ENCODE data around the gene EEF1AKMT3. TPM values are rescaled to one million over a fixed set of nuclear protein-coding genes. Genes with fewer than 3 reads are reported as not detected.

The EEF1AKMT3 gene
- total RNA-seq, 2 donors from 2014 or later: 1.9 to 3.6 TPM

DNA sequence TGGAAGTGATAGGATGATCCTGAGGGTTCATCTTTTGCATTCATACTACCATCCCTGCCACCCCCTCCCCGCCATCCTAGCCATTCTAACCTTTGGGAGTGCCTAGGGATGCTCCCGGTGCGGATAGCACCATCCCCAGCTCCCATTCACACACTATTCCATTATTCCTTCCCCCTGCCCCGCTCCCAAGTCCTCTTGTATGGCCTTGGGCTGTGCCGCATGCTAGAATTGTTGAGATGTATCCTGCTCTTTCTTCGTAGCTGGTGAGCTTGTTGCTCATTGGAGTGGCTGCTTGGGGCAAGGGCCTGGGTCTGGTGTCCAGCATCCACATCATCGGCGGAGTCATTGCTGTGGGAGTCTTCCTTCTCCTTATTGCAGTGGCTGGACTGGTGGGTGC, 26.9 kb upstream of the EEF1AKMT3 start:
- no peak for DNase-seq (ENCODE audit: low spot score)
- Histone ChIP-seq H3K36me3 (peaks cover 40% of the 10 kb centered on the region), H3K4me3 (peak overlapping the region; percentile 90 to 95), H3K27me3 (no peaks in the 10 kb centered on the region), H3K9me3 (no peaks in the 10 kb centered on the region), H3K4me1 (peaks cover 0 to 18% of the 10 kb centered on the region in 2 donors), H3K27ac (peak overlapping the region; percentile 95 to 97)
- TF ChIP-seq, protein P1, sequence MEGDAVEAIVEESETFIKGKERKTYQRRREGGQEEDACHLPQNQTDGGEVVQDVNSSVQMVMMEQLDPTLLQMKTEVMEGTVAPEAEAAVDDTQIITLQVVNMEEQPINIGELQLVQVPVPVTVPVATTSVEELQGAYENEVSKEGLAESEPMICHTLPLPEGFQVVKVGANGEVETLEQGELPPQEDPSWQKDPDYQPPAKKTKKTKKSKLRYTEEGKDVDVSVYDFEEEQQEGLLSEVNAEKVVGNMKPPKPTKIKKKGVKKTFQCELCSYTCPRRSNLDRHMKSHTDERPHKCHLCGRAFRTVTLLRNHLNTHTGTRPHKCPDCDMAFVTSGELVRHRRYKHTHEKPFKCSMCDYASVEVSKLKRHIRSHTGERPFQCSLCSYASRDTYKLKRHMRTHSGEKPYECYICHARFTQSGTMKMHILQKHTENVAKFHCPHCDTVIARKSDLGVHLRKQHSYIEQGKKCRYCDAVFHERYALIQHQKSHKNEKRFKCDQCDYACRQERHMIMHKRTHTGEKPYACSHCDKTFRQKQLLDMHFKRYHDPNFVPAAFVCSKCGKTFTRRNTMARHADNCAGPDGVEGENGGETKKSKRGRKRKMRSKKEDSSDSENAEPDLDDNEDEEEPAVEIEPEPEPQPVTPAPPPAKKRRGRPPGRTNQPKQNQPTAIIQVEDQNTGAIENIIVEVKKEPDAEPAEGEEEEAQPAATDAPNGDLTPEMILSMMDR (IDR thresholded peaks at IDR 0.05): no peak

DNA sequence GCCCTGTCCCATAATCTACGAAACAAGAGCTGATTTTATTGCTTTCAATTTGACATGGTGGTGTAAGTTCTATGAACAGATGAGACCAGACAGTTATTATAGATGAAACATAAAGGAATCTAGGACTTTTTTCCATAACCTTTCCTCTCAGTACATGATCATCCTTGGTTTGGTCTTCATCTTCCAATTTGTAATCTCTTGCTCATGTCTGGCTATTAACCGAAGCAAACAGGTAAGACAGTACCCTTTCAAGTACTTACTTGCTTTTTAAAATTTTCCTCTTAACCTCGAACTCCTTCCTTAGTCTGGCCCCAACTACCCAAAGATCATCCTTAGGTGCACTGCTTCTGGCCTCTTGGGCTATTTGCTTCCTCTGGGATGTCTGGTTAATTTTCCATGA, 26.4 kb upstream of the EEF1AKMT3 start:
- peak overlapping the region in 1 of 2 donors; percentile 95 for H3K27ac ChIP-seq
- peak overlapping the region in 1 of 2 donors; percentile 90 for H3K4me3 ChIP-seq
- TF ChIP-seq, protein P1 (IDR thresholded peaks at IDR 0.05): no peak
- peaks cover 0 to 23% of the 10 kb centered on the region in 2 donors for H3K4me1 ChIP-seq
- peaks cover 40% of the 10 kb centered on the region for H3K36me3 ChIP-seq
- no peaks in the 10 kb centered on the region for H3K9me3 ChIP-seq
- no peak for DNase-seq (ENCODE audit: low spot score)
- no peaks in the 10 kb centered on the region for H3K27me3 ChIP-seq

DNA sequence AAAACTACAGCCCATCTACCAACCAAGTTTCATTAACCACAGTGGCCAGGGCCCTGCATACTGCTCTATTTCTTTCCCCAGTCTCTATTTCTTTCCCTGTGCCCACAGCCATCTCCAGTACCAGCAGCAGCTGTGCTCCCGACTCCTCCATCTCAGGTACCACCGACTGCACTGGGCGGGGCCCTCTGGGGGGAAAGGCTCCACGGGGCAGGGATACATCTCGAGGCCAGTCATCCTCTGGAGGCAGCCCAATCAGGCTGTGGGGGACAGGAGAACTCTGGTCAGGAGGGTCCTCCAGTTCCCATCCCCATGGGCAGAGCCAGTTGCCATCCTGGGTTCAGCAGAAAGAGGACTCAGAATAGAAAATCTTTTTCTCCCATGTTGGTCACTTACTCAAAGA, 23.4 kb upstream of the EEF1AKMT3 start:
- H3K4me1 ChIP-seq: peaks cover 0 to 35% of the 10 kb centered on the region in 2 donors
- TF ChIP-seq, protein P1 (IDR thresholded peaks at IDR 0.05): no peak

DNA sequence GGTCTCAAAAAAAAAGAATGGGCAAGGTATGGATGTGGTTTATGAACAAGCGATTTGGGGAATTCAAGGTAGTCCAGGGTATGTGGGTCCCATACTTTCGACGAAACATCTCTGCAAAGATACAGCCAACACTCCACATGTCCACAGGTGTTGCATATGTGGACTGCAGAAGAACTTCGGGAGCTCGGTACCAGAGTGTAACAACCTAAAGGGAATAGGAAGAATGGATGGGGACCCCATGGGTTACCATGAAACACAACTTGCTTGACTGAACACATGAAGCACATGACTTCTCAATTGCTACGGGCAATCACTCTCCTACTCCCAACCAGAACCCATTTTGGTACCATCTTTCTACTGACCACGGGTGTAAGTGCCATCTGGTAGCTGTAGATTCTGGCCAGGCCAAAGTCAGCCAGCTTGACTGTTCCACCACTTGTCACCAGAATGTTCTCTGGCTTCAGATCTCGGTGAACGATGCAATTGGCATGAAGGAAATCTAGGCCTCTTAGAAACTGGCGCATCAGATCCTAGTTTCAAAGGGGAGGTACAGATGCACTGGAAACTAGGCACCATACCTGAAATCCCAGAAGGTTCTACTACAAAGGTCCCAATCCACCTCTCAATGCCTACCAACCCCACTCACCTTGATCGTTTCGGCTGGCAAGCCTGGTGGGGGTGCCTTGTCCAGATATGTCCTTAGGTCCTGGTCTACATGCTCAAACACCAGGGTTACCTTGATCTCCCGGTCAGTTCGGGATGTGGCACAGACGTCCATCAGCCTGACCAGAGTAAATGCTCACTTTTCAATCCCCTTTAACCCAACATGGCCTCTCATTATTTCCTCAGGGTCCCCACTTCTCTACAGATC, 21.6 kb upstream of the EEF1AKMT3 start:
- peaks cover 40% of the 10 kb centered on the region for H3K36me3 ChIP-seq
- H3K9me3 ChIP-seq: no peaks in the 10 kb centered on the region
- peak overlapping the region; percentile 92 to 93 for H3K27ac ChIP-seq
- H3K4me1 ChIP-seq: peaks cover 0 to 32% of the 10 kb centered on the region in 2 donors
- no peak for DNase-seq (ENCODE audit: low spot score)
- H3K27me3 ChIP-seq: no peaks in the 10 kb centered on the region
- TF ChIP-seq, protein P1 (IDR thresholded peaks at IDR 0.05): no peak
- peak overlapping the region; percentile 66 to 77 for H3K4me3 ChIP-seq

More for the DNA sequence above, 23.4 kb upstream of the EEF1AKMT3 start:
- Histone ChIP-seq H3K36me3 (peaks cover 40% of the 10 kb centered on the region), H3K4me3 (no peak overlapping the region), H3K9me3 (no peaks in the 10 kb centered on the region), H3K27ac (no peak overlapping the region), H3K27me3 (no peaks in the 10 kb centered on the region)
- no peak for DNase-seq (ENCODE audit: low spot score)

DNA sequence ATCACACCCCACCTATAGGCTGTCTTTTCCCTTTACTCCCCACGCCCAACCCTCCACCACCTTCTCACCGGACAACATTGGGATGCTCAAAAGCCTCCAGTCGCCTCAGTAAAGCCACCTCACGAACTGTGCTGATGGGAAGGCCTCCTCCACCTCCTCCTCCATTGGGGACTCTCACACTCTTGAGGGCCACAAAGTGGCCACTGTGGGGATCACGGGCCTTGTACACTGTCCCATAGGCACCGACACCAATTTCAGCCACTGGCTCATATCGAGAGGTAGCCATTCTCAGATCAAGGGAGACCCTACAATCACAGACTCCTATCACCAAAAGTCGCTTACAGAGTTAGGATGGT, 21.0 kb upstream of the EEF1AKMT3 start:
- Histone ChIP-seq H3K4me3 (peak overlapping the region; percentile 66 to 77), H3K36me3 (peaks cover 39% of the 10 kb centered on the region), H3K27me3 (no peaks in the 10 kb centered on the region), H3K4me1 (peaks cover 0 to 32% of the 10 kb centered on the region in 2 donors), H3K27ac (peak overlapping the region; percentile 92 to 93), H3K9me3 (no peaks in the 10 kb centered on the region)
- no peak for DNase-seq (ENCODE audit: low spot score)
- TF ChIP-seq, protein P1 (IDR thresholded peaks at IDR 0.05): no peak

Data from right atrium auricular region (tissue), 2 donors.